ENCODE results near the gene HSD3B2.

- TF ChIP-seq, protein P1, sequence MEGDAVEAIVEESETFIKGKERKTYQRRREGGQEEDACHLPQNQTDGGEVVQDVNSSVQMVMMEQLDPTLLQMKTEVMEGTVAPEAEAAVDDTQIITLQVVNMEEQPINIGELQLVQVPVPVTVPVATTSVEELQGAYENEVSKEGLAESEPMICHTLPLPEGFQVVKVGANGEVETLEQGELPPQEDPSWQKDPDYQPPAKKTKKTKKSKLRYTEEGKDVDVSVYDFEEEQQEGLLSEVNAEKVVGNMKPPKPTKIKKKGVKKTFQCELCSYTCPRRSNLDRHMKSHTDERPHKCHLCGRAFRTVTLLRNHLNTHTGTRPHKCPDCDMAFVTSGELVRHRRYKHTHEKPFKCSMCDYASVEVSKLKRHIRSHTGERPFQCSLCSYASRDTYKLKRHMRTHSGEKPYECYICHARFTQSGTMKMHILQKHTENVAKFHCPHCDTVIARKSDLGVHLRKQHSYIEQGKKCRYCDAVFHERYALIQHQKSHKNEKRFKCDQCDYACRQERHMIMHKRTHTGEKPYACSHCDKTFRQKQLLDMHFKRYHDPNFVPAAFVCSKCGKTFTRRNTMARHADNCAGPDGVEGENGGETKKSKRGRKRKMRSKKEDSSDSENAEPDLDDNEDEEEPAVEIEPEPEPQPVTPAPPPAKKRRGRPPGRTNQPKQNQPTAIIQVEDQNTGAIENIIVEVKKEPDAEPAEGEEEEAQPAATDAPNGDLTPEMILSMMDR (conservative IDR thresholded peaks at IDR 0.05; ENCODE audit: low read depth, low read length) = no peak
- TF ChIP-seq EZH2 (IDR thresholded peaks at IDR 0.05; ENCODE audit: borderline replicate concordance, low read depth, low read length, poor library complexity, severe bottlenecking) = no peak
These were observed 31.4 kb downstream of the HSD3B2 start for GRCh38 chr1:119446321-119446720.
